OCI-LY7 (cell line): ENCODE measurements around the gene HNMT.

Experiments used
- CTCF ChIP-seq: fragments of 200-600 bp; sonication (generic); conservative IDR thresholded peaks from 2 replicates; pipeline ENCODE4 v1.5.1; 2014; ENCODE audit warnings: mild to moderate bottlenecking, antibody characterized with exemption, low read length, moderate library complexity, mixed read lengths
- EZH2phosphoT487 ChIP-seq: fragments of 200-600 bp; sonication (generic); IDR thresholded peaks from 2 replicates; pipeline ENCODE4 v1.6.1; 2018; ENCODE audit warnings: low read depth, borderline replicate concordance, mild to moderate bottlenecking, mixed run types, antibody characterized with exemption, low read length, moderate library complexity, mixed read lengths

DNA sequence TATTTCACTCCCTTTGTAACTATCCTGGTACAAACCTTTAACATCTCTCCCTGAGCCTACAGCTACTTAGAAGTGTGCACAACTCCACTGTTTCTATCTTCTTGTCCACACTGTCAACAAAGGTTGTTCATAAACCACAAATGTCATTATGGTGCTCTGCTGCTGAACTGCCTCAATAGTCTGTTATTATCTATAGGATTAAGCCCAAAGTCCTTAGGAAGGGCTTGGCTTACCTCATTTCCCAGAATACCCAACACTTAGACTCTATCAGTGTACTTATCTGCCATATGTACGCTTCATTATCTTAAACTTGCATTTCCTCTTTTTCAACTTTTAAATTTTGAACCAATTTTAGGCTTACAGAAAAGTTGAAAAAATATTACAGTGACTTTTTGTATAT lies 94.2 kb downstream of the HNMT start:
- TF ChIP-seq CTCF (no peak), EZH2phosphoT487 (no peak)
